ENCODE results near the gene TMEM17.
A peak's percentile ranks its signal among the peaks of the same experiment; 100 is the strongest.

TMEM17 gene

GRCh38 chr2:62506421-62506750 is 391 bp upstream of the TMEM17 start:
- DNase-seq: no peak

- no peak for DNase-seq
These were observed 766 bp downstream of the TMEM17 start for GRCh38 chr2:62505109-62505749.

- DNase-seq: no peak
These were observed 1.3 kb downstream of the TMEM17 start for GRCh38 chr2:62504657-62505056.

GRCh38 chr2:62501794-62502500 is 4.0 kb downstream of the TMEM17 start:
- no peak for DNase-seq

- DNase-seq: no peak
These were observed 4.9 kb downstream of the TMEM17 start for GRCh38 chr2:62501069-62501468.

GRCh38 chr2:62499430-62500060 is 6.5 kb downstream of the TMEM17 start:
- DNase-seq: no peak

GRCh38 chr2:62498739-62499138 is 7.3 kb downstream of the TMEM17 start:
- DNase-seq: no peak

GRCh38 chr2:62495761-62496160 is 10.2 kb downstream of the TMEM17 start:
- no peak for DNase-seq

- no peak for DNase-seq
These were observed 13.9 kb downstream of the TMEM17 start for GRCh38 chr2:62492048-62492447.

- DNase-seq: no peak
These were observed 16.3 kb downstream of the TMEM17 start for GRCh38 chr2:62489702-62490101.

- DNase-seq: no peak
These were observed 16.8 kb downstream of the TMEM17 start for GRCh38 chr2:62489162-62489561.

GRCh38 chr2:62486439-62486765 is 19.6 kb downstream of the TMEM17 start:
- DNase-seq: no peak

- DNase-seq: no peak
These were observed 20.1 kb downstream of the TMEM17 start for GRCh38 chr2:62485761-62486438.

GRCh38 chr2:62482558-62483352 is 23.2 kb downstream of the TMEM17 start:
- no peak for DNase-seq

- DNase-seq: no peak
These were observed 26.1 kb downstream of the TMEM17 start for GRCh38 chr2:62479917-62480316.

- peak; percentile 22 to 27 for DNase-seq
These were observed 27.9 kb downstream of the TMEM17 start for GRCh38 chr2:62478093-62478580.

- no peak for DNase-seq
These were observed 28.4 kb downstream of the TMEM17 start for GRCh38 chr2:62477573-62477972.

- DNase-seq: peak in 1 of 2 donors; percentile 6
These were observed 30.6 kb downstream of the TMEM17 start for GRCh38 chr2:62475172-62476011.

GRCh38 chr2:62474176-62474575 is 31.8 kb downstream of the TMEM17 start:
- no peak for DNase-seq

GRCh38 chr2:62473246-62473827 is 32.7 kb downstream of the TMEM17 start:
- no peak for DNase-seq

GRCh38 chr2:62472312-62472711 is 33.7 kb downstream of the TMEM17 start:
- DNase-seq: no peak

GRCh38 chr2:62471816-62472215 is 34.2 kb downstream of the TMEM17 start:
- DNase-seq: no peak

All from inflammatory macrophage treated with lipopolysaccharide for 1 hour (primary cell).